RWPE1 (cell line): ENCODE measurements around the gene AOAH.

ENCODE experiments used
- CTCF ChIA-PET: fragments of 350-600 bp; sonication (Branson Sonifier 250); formaldehyde crosslinking; extraction: SDS; loops from one replicate; lab custom pipeline; 2021; lab: Yijun Ruan, JAX
- POLR2A ChIA-PET: fragments of 400-600 bp; formaldehyde crosslinking; extraction: SDS; loops from one replicate; lab custom pipeline; 2020; ENCODE audit warnings: antibody characterized with exemption; ENCODE audit not compliant: low non-redundant PET; lab: Yijun Ruan, JAX
- DNase-seq: peaks from one replicate; pipeline ENCODE4 v3.0.0; 2012; ENCODE audit warnings: low spot score
- H3K27ac ChIP-seq: fragments of 450-650 bp; 2 replicates; pipeline ENCODE4 v1.5.1; 2017
- TF ChIP-seq, protein P1 (sequence below): fragments of 450-650 bp; conservative IDR thresholded peaks from 2 replicates; pipeline ENCODE4 v1.5.1; 2017; ENCODE audit warnings: low read depth, mild to moderate bottlenecking

The AOAH gene

DNA sequence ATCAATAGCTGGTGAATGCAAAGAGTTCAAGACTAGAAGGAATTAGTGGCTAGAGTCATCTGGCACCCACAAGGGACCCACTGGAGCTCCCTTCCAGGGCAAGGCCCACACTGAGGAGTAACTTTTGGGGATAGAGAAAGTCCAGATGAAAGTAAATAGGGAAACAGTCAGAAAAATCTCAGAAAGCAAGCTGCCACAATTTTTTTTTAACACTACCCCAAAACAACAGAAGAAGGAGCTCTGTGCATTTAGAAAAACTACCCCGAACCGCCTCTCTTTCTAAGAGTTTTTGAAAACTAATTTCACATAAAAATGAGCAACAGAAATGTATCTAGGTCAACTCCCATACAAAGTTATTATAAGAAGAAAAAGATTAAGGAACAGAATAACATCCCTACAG, 42.2 kb downstream of the AOAH start:
- ChIA-PET CTCF (interaction anchor here (0.5 to 0.9 kb wide), 3 partner anchors 113 to 1541 kb away, joined by 3 to 4 read pairs (median 4); no protein-coding TSS in a partner anchor), POLR2A (no interaction called here)
- TF ChIP-seq, protein P1, sequence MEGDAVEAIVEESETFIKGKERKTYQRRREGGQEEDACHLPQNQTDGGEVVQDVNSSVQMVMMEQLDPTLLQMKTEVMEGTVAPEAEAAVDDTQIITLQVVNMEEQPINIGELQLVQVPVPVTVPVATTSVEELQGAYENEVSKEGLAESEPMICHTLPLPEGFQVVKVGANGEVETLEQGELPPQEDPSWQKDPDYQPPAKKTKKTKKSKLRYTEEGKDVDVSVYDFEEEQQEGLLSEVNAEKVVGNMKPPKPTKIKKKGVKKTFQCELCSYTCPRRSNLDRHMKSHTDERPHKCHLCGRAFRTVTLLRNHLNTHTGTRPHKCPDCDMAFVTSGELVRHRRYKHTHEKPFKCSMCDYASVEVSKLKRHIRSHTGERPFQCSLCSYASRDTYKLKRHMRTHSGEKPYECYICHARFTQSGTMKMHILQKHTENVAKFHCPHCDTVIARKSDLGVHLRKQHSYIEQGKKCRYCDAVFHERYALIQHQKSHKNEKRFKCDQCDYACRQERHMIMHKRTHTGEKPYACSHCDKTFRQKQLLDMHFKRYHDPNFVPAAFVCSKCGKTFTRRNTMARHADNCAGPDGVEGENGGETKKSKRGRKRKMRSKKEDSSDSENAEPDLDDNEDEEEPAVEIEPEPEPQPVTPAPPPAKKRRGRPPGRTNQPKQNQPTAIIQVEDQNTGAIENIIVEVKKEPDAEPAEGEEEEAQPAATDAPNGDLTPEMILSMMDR, result no peak
- H3K27ac ChIP-seq, result no peak overlapping the region
- DNase-seq, result no peak

DNA sequence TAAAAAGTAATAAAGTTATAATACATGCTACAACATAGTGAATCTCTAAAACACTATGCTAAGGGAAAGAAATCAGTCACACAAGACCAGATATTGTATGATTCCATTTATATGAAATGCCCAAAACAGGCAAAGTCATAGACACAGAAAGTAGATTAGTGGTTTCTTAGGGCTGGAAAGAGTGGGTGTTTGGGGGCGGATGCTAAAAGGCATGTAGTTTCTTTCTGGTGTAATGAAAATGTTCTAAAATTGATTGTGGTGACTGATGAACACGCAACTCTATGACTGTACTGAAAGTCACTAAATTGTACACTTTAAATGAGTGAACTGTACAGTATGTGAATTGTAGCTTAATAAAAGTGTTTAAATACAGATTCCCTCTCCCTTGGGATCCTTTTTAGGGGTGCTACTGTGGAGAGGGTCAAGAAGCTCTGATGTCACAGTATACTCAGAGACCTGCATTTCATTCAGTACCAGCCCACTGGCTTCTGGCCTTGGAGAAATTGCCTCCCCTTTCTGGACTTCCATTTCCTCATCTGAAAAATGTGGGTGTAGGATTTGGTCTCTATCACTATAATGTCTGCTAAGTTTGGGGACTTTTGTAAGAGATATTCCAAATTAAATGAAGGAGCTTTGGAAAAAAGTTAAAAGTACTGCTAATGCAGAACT, 46.4 kb downstream of the AOAH start:
- no peak for DNase-seq
- ChIA-PET POLR2A (no interaction called here), CTCF (interaction anchor here (0.6 to 0.7 kb wide), 3 partner anchors 7 to 12 kb away, joined by 3 to 4 read pairs (median 3); no protein-coding TSS in a partner anchor)
- no peak overlapping the region for H3K27ac ChIP-seq
- TF ChIP-seq, protein P1, result no peak

DNA sequence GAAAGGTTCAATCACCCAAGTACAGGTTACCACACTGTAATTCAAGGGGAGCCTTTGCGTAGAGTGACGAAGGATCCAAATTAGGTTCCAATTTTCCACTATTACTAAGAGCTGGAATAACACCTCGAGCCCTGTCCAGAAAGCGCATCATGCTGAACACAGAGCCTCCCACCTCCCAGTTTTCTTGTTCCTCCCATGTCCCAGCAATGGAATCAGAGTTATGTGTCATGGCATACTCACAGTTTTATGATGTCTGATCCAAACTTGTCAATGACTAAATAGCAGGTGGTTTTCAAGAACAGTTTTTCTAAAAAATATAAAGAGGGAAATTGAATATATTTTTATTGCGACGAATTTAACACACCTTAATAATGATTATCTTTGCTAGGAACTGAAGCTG, 50.6 kb downstream of the AOAH start:
- ChIA-PET POLR2A (no interaction called here), CTCF (interaction anchor here (1.0 kb wide), 1 partner anchor 186 kb away, joined by 3 read pairs; no protein-coding TSS in a partner anchor)
- TF ChIP-seq, protein P1, result no peak
- no peak overlapping the region for H3K27ac ChIP-seq
- no peak for DNase-seq

DNA sequence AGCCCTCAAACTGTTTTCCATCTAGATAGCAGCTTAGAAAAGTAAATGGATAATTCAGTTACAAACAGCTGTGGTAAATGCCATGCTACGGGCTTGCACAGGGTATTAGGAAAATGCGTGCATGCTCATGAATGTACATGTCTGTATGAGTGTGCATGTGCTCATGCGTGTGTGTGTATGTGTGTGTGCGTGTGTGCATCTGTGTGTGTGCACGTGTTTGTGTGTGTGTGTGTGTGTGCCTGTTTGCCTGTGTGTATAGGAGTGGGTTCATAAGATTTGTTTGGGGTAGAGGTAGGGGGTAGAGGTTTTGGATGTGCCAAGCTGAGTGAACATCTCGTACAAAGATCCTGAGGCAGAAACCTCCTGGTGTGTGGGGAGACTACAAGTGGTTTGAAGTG, 52.9 kb downstream of the AOAH start:
- CTCF ChIA-PET, result interaction anchor here (0.5 to 2.8 kb wide), 18 partner anchors 7 to 1488 kb away, joined by 3 to 44 read pairs (median 4); no protein-coding TSS in a partner anchor
- POLR2A ChIA-PET, result no interaction called here

DNA sequence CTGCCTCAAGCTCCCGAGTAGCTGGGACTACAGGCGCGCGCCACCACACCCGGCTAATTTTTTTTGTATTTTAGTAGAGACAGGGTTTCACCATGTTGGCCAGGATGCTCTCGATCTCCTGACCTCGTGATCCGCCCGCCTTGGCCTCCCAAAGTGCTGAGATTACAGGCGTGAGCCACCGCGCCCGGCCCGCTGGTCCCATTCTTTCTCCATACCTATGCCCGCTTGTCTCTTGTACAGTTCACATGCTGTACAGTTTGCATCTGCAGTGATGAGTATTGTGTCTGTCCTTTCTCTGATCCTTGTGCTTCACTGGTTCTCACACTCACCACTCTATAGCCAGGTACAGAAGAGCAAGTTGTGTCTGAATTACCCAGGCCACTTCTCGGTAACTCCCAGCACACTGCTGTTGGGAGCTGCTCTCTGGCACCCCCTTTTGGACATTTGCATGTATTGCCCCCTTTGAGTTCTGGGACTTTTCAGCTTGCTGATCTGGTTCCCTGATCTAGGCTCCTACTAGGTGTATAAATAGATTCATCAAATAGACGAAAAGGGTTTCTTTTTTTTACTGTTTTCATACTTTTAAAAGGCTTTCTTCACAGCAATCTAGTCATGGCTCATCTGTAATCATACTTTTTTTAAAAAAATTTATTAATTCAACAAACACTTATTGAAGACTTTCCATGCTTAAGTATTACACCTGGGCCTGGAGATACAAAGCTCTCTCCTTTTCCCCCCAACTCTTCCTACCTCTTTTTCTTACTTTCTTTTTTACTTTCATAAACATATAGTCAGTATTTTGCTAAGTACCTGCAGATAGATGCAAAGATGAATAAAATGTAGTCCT, 53.5 kb downstream of the AOAH start:
- DNase-seq, result peak; percentile 64
- H3K27ac ChIP-seq, result no peak overlapping the region
- TF ChIP-seq, protein P1, result peak; percentile 93
- ChIA-PET POLR2A (no interaction called here), CTCF (interaction anchor here (0.5 to 2.8 kb wide), 19 partner anchors 8 to 1487 kb away, joined by 3 to 44 read pairs (median 4); no protein-coding TSS in a partner anchor)

More for the DNA sequence above, 52.9 kb downstream of the AOAH start:
- DNase-seq, result no peak
- no peak overlapping the region for H3K27ac ChIP-seq
- TF ChIP-seq, protein P1, result no peak

DNA sequence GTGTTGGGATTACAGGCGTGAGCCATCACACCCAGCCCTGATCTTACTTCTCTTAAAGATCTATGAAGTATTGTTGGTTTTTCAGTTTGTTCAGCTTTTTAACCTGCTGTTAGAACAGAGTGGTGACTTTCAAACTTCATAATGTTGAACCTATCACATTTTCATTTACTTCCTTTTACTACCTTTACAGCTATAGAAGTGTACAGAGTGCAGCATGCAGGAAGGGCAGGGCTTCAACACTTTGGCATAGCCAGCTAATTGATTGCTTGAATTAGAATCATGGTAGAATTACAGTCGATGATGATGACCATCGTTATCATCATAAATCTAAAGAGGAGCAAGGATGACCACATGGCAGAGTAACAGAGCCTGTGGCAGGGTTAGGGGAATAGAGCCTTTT, 55.5 kb downstream of the AOAH start:
- no peak for DNase-seq
- POLR2A ChIA-PET, result no interaction called here
- TF ChIP-seq, protein P1, result no peak
- H3K27ac ChIP-seq, result no peak overlapping the region
- CTCF ChIA-PET, result interaction anchor here (0.6 to 2.8 kb wide), 3 partner anchors 9 to 191 kb away, joined by 3 to 44 read pairs (median 4); no protein-coding TSS in a partner anchor
